ENCODE results near the gene GNE. TPM values are rescaled to one million over a fixed set of nuclear protein-coding genes. Genes with fewer than 3 reads are reported as not detected.
"Not testable (repeated sequence)": the region's sequence is repeated elsewhere in the genome, so short reads cannot be mapped to it uniquely, and the experiment has no call there.

Gene GNE
- total RNA-seq = 32.8 TPM
- long read RNA-seq, full-length matches to known transcripts = 6 of 13 reads
- long read RNA-seq, partial matches to known transcripts = 2 of 13 reads
- long read RNA-seq, other reads (novel, unspliced or antisense) = 5 of 13 reads

GRCh38 chr9:36258208-36258995 lies at the start of gene GNE:
GNE (minus strand) TSS chr9:36258448; CDS start chr9:36249355, 9,093 bp downstream.
- DNase-seq (ENCODE audit: low spot score) = peak; percentile 100

- no peak for DNase-seq (ENCODE audit: low spot score)
Measured at GRCh38 chr9:36306471-36307306, 48.4 kb upstream of the GNE start.

- not testable (repeated sequence) for DNase-seq (ENCODE audit: low spot score)
Measured at GRCh38 chr9:36304366-36304765, 46.1 kb upstream of the GNE start.

GRCh38 chr9:36301227-36301626 lies 43.0 kb upstream of the GNE start:
- no peak for DNase-seq (ENCODE audit: low spot score)

- DNase-seq (ENCODE audit: low spot score) = no peak
Measured at GRCh38 chr9:36298566-36298965, 40.3 kb upstream of the GNE start.

GRCh38 chr9:36297798-36298197 lies 39.5 kb upstream of the GNE start:
- DNase-seq (ENCODE audit: low spot score) = no peak

- not testable (repeated sequence) for DNase-seq (ENCODE audit: low spot score)
Measured at GRCh38 chr9:36294996-36295395, 36.7 kb upstream of the GNE start.

- DNase-seq (ENCODE audit: low spot score) = no peak
Measured at GRCh38 chr9:36293918-36294317, 35.7 kb upstream of the GNE start.

- no peak for DNase-seq (ENCODE audit: low spot score)
Measured at GRCh38 chr9:36293171-36293570, 34.9 kb upstream of the GNE start.

- no peak for DNase-seq (ENCODE audit: low spot score)
Measured at GRCh38 chr9:36292641-36293040, 34.4 kb upstream of the GNE start.

GRCh38 chr9:36290996-36291395 lies 32.7 kb upstream of the GNE start:
- DNase-seq (ENCODE audit: low spot score) = no peak

- no peak for DNase-seq (ENCODE audit: low spot score)
Measured at GRCh38 chr9:36289836-36290435, 31.7 kb upstream of the GNE start.

GRCh38 chr9:36288070-36288469 lies 29.8 kb upstream of the GNE start:
- DNase-seq (ENCODE audit: low spot score) = no peak

GRCh38 chr9:36286388-36286787 lies 28.1 kb upstream of the GNE start:
- DNase-seq (ENCODE audit: low spot score) = no peak

GRCh38 chr9:36284226-36284625 lies 26.0 kb upstream of the GNE start:
- no peak for DNase-seq (ENCODE audit: low spot score)

- DNase-seq (ENCODE audit: low spot score) = no peak
Measured at GRCh38 chr9:36282275-36282674, 24.0 kb upstream of the GNE start.

- no peak for DNase-seq (ENCODE audit: low spot score)
Measured at GRCh38 chr9:36280989-36281388, 22.7 kb upstream of the GNE start.

- DNase-seq (ENCODE audit: low spot score) = no peak
Measured at GRCh38 chr9:36278243-36278642, 20.0 kb upstream of the GNE start.

- DNase-seq (ENCODE audit: low spot score) = no peak
Measured at GRCh38 chr9:36276781-36277181, 18.5 kb upstream of the GNE start.

GRCh38 chr9:36276254-36276653 lies 18.0 kb upstream of the GNE start:
- DNase-seq (ENCODE audit: low spot score) = no peak

GRCh38 chr9:36275060-36275459 lies 16.8 kb upstream of the GNE start:
- DNase-seq (ENCODE audit: low spot score) = no peak

GRCh38 chr9:36273354-36273753 lies 15.1 kb upstream of the GNE start:
- peak; percentile 14 for DNase-seq (ENCODE audit: low spot score)

All from mesenteric fat pad (tissue), 1 donor.